BJ (cell line): ENCODE results near the gene RBMS1. TPM values are rescaled to one million over a fixed set of nuclear protein-coding genes. Genes with fewer than 3 reads are reported as not detected.

Experiments used
- CTCF ChIA-PET: fragments of 350-600 bp; formaldehyde crosslinking; extraction: SDS; loops from one replicate; lab custom pipeline; 2021; ENCODE audit warnings: antibody characterized with exemption, inconsistent platforms; lab: Yijun Ruan, JAX
- POLR2A ChIA-PET: fragments of 300-600 bp; sonication (Branson Sonifier 250); formaldehyde crosslinking; extraction: SDS; loops from one replicate; lab custom pipeline; 2021; ENCODE audit warnings: antibody characterized with exemption; lab: Charles Lee
- DNase-seq: peaks from one replicate; pipeline ENCODE4 v3.0.0-alpha.2; 2011; ENCODE audit warnings: low read depth
- H3K27me3 ChIP-seq: 2 replicates; pipeline ENCODE4 v1.6.0; 2011; ENCODE audit warnings: low read length; ENCODE audit not compliant: control insufficient read depth, insufficient read depth
- H3K36me3 ChIP-seq: 2 replicates; pipeline ENCODE4 v1.5.1; 2011; ENCODE audit warnings: low read length; ENCODE audit not compliant: control insufficient read depth, insufficient read depth
- H3K4me3 ChIP-seq: 2 replicates; pipeline ENCODE4 v1.5.1; 2011; ENCODE audit warnings: low read depth, mild to moderate bottlenecking, control low read depth, low read length
- CTCF ChIP-seq: IDR thresholded peaks from 2 replicates; pipeline ENCODE4 v1.5.1; 2011; ENCODE audit warnings: low read depth, mild to moderate bottlenecking, control low read depth, inconsistent platforms, low read length, moderate library complexity; ENCODE audit not compliant: insufficient read depth
- polyA plus RNA-seq: library from polyadenylated mRNA; depleted of rRNA; stranded (reverse); fragments of >200 nt; gene quantifications from 2 replicates; pipeline ENCODE4 v1.2.3, GENCODE V29; 2011

The RBMS1 gene
- polyA plus RNA-seq, 1 experiment = 80.1 TPM

GRCh38 chr2:160328811-160329527 lies 164.6 kb downstream of the RBMS1 start:
- ChIA-PET CTCF (interaction anchor here (1.0 kb wide), 2 partner anchors 14 to 78 kb away, joined by 3 to 4 read pairs; no protein-coding TSS in a partner anchor), POLR2A (no interaction called here)
- H3K36me3 ChIP-seq = no peaks in the 10 kb centered on the region
- H3K27me3 ChIP-seq = no peaks in the 10 kb centered on the region
- no peak overlapping the region for H3K4me3 ChIP-seq
- TF ChIP-seq CTCF = no peak
- DNase-seq = no peak

- ChIA-PET POLR2A (no interaction called here), CTCF (interaction anchor here (2.7 kb wide), 1 partner anchor 12 kb away, joined by 8 read pairs; no protein-coding TSS in a partner anchor)
- Histone ChIP-seq H3K4me3 (no peak overlapping the region), H3K27me3 (no peaks in the 10 kb centered on the region), H3K36me3 (no peaks in the 10 kb centered on the region)
- DNase-seq = no peak
- no peak for TF ChIP-seq CTCF
Measured at GRCh38 chr2:160326786-160327185, 166.8 kb downstream of the RBMS1 start.

GRCh38 chr2:160325418-160325817 lies 168.2 kb downstream of the RBMS1 start:
- POLR2A ChIA-PET = no interaction called here
- CTCF ChIA-PET = interaction anchor here (0.7 to 2.7 kb wide), 8 partner anchors 8 to 645 kb away, joined by 3 to 8 read pairs (median 4); no protein-coding TSS in a partner anchor
- DNase-seq = no peak
- Histone ChIP-seq H3K36me3 (no peaks in the 10 kb centered on the region), H3K27me3 (no peaks in the 10 kb centered on the region), H3K4me3 (no peak overlapping the region)
- no peak for TF ChIP-seq CTCF

GRCh38 chr2:160324917-160325316 lies 168.7 kb downstream of the RBMS1 start:
- TF ChIP-seq CTCF = no peak
- CTCF ChIA-PET = interaction anchor here (0.6 to 3.6 kb wide), 19 partner anchors 8 to 669 kb away, joined by 3 to 13 read pairs (median 4); no protein-coding TSS in a partner anchor
- DNase-seq = no peak
- POLR2A ChIA-PET = no interaction called here
- H3K4me3 ChIP-seq = no peak overlapping the region
- H3K27me3 ChIP-seq = no peaks in the 10 kb centered on the region
- H3K36me3 ChIP-seq = no peaks in the 10 kb centered on the region

- Histone ChIP-seq H3K36me3 (no peaks in the 10 kb centered on the region), H3K27me3 (no peaks in the 10 kb centered on the region), H3K4me3 (no peak overlapping the region)
- peak; percentile 76 for TF ChIP-seq CTCF
- POLR2A ChIA-PET = no interaction called here
- no peak for DNase-seq
- CTCF ChIA-PET = interaction anchor here (0.6 to 3.6 kb wide), 33 partner anchors 9 to 740 kb away, joined by 3 to 14 read pairs (median 4); no protein-coding TSS in a partner anchor
Measured at GRCh38 chr2:160324161-160324800, 169.3 kb downstream of the RBMS1 start.
